ENCODE data around the gene PROSER2.
"Not testable (repeated sequence)": the region's sequence is repeated elsewhere in the genome, so short reads cannot be mapped to it uniquely, and the experiment has no call there.

The PROSER2 gene

GRCh38 chr10:11835704-11836103 is 12.5 kb downstream of the PROSER2 start:
- DNase-seq (ENCODE audit: low read depth in 2 of 2): no peak

- DNase-seq (ENCODE audit: low read depth in 2 of 2): no peak
These were observed 14.4 kb downstream of the PROSER2 start for GRCh38 chr10:11837372-11838161.

- no peak for DNase-seq (ENCODE audit: low read depth in 2 of 2)
These were observed 15.2 kb downstream of the PROSER2 start for GRCh38 chr10:11838298-11838852.

- DNase-seq (ENCODE audit: low read depth in 2 of 2): no peak
These were observed 18.2 kb downstream of the PROSER2 start for GRCh38 chr10:11841375-11841774.

GRCh38 chr10:11842411-11842810 is 19.3 kb downstream of the PROSER2 start:
- DNase-seq (ENCODE audit: low read depth in 2 of 2): no peak

GRCh38 chr10:11845113-11845512 is 22.0 kb downstream of the PROSER2 start:
- no peak for DNase-seq (ENCODE audit: low read depth in 2 of 2)

GRCh38 chr10:11846542-11846941 is 23.4 kb downstream of the PROSER2 start:
- DNase-seq (ENCODE audit: low read depth in 2 of 2): no peak

GRCh38 chr10:11849277-11849676 is 26.1 kb downstream of the PROSER2 start:
- no peak for DNase-seq (ENCODE audit: low read depth in 2 of 2)

GRCh38 chr10:11849911-11850310 is 26.8 kb downstream of the PROSER2 start:
- no peak for DNase-seq (ENCODE audit: low read depth in 2 of 2)

- DNase-seq (ENCODE audit: low read depth in 2 of 2): no peak
These were observed 28.8 kb downstream of the PROSER2 start for GRCh38 chr10:11851910-11852309.

- not testable (repeated sequence) for DNase-seq (ENCODE audit: low read depth in 2 of 2)
These were observed 29.5 kb downstream of the PROSER2 start for GRCh38 chr10:11852637-11853036.

- no peak for DNase-seq (ENCODE audit: low read depth in 2 of 2)
These were observed 30.3 kb downstream of the PROSER2 start for GRCh38 chr10:11853468-11853867.

- no peak for DNase-seq (ENCODE audit: low read depth in 2 of 2)
These were observed 31.1 kb downstream of the PROSER2 start for GRCh38 chr10:11854301-11854700.

- DNase-seq (ENCODE audit: low read depth in 2 of 2): no peak
These were observed 32.9 kb downstream of the PROSER2 start for GRCh38 chr10:11856089-11856488.

GRCh38 chr10:11856678-11857077 is 33.5 kb downstream of the PROSER2 start:
- no peak for DNase-seq (ENCODE audit: low read depth in 2 of 2)

- DNase-seq (ENCODE audit: low read depth in 2 of 2): no peak
These were observed 34.9 kb downstream of the PROSER2 start for GRCh38 chr10:11858093-11858492.

GRCh38 chr10:11861341-11861740 is 38.2 kb downstream of the PROSER2 start:
- no peak for DNase-seq (ENCODE audit: low read depth in 2 of 2)

GRCh38 chr10:11861811-11862428 is 38.8 kb downstream of the PROSER2 start:
- DNase-seq (ENCODE audit: low read depth in 2 of 2): no peak

- peak in 1 of 2 donors; percentile 25 for DNase-seq (ENCODE audit: low read depth in 2 of 2)
These were observed 40.4 kb downstream of the PROSER2 start for GRCh38 chr10:11863353-11864109.

GRCh38 chr10:11864727-11865126 is 41.6 kb downstream of the PROSER2 start:
- no peak for DNase-seq (ENCODE audit: low read depth in 2 of 2)

- no peak for DNase-seq (ENCODE audit: low read depth in 2 of 2)
These were observed 42.4 kb downstream of the PROSER2 start for GRCh38 chr10:11865561-11865960.

- DNase-seq (ENCODE audit: low read depth in 2 of 2): no peak
These were observed 43.2 kb downstream of the PROSER2 start for GRCh38 chr10:11866199-11866925.

All from stimulated activated CD8-positive, alpha-beta memory T cell treated with anti-CD3 and anti-CD28 coated beads, Interleukin-15, amount 100 ng/mL, for 4 hours (primary cell).